H9 (cell line): ENCODE results near the gene KCNMA1. TPM values are rescaled to one million over a fixed set of nuclear protein-coding genes. Genes with fewer than 3 reads are reported as not detected.

Experiments used
- DNase-seq: peaks from one replicate; pipeline ENCODE4 v3.0.0-alpha.2; 2017
- H2AFZ ChIP-seq: one replicate; pipeline ENCODE4 v1.6.1; 2013; ENCODE audit warnings: mild to moderate bottlenecking, low read length, control low read depth, moderate library complexity
- H2AK5ac ChIP-seq: 2 replicates; pipeline ENCODE4 v1.6.1; 2013; ENCODE audit warnings: low read length, control low read depth, mixed read lengths; ENCODE audit not compliant: insufficient read length
- H2BK120ac ChIP-seq: one replicate; pipeline ENCODE4 v1.6.1; 2013; ENCODE audit warnings: low read depth, mild to moderate bottlenecking, low read length, control low read depth, inconsistent platforms; ENCODE audit not compliant: poor library complexity, severe bottlenecking
- H2BK12ac ChIP-seq: 2 replicates; pipeline ENCODE4 v1.6.1; 2013; ENCODE audit warnings: low read length, control low read depth, mixed read lengths, low read depth; ENCODE audit not compliant: insufficient read length
- H2BK15ac ChIP-seq: 2 replicates; pipeline ENCODE4 v1.6.1; 2013; ENCODE audit warnings: low read depth, low read length, control low read depth
- H2BK20ac ChIP-seq: one replicate; pipeline ENCODE4 v1.6.1; 2013; ENCODE audit warnings: low read depth, mild to moderate bottlenecking, low read length, control low read depth, inconsistent platforms; ENCODE audit not compliant: poor library complexity, severe bottlenecking
- H2BK5ac ChIP-seq: 2 replicates; pipeline ENCODE4 v1.6.1; 2013; ENCODE audit warnings: low read length, control low read depth, mixed read lengths; ENCODE audit not compliant: insufficient read length
- H3K14ac ChIP-seq: 2 replicates; pipeline ENCODE4 v1.6.1; 2013; ENCODE audit warnings: low read length, control low read depth; ENCODE audit not compliant: insufficient read depth
- H3K18ac ChIP-seq: 2 replicates; pipeline ENCODE4 v1.6.1; 2013; ENCODE audit warnings: low read depth, mild to moderate bottlenecking, mixed read lengths, low read length, control low read depth; ENCODE audit not compliant: insufficient read length
- H3K23ac ChIP-seq: 2 replicates; pipeline ENCODE4 v1.6.1; 2013; ENCODE audit warnings: low read length, control low read depth, mixed read lengths, low read depth; ENCODE audit not compliant: insufficient read length
- H3K23me2 ChIP-seq: 2 replicates; pipeline ENCODE4 v1.6.1; 2013; ENCODE audit warnings: low read depth, mild to moderate bottlenecking, mixed read lengths, low read length, control low read depth; ENCODE audit not compliant: insufficient read length, poor library complexity, severe bottlenecking
- H3K27ac ChIP-seq: 2 replicates; pipeline ENCODE4 v1.5.1; 2013; ENCODE audit warnings: low read length, control low read depth, mixed read lengths, low read depth; ENCODE audit not compliant: insufficient read length
- H3K27me3 ChIP-seq: 2 replicates; pipeline ENCODE4 v1.6.1; 2013; ENCODE audit warnings: low read length, control low read depth, inconsistent platforms; ENCODE audit not compliant: insufficient read depth
- H3K4ac ChIP-seq: 2 replicates; pipeline ENCODE4 v1.6.1; 2013; ENCODE audit warnings: low read depth, mild to moderate bottlenecking, control low read depth, inconsistent platforms, low read length, moderate library complexity
- H3K4me1 ChIP-seq: 2 replicates; pipeline ENCODE4 v1.6.1; 2013; ENCODE audit warnings: low read length, control low read depth, inconsistent platforms; ENCODE audit not compliant: insufficient read depth
- H3K4me2 ChIP-seq: 2 replicates; pipeline ENCODE4 v1.6.1; 2013; ENCODE audit warnings: low read length, control low read depth, mixed read lengths; ENCODE audit not compliant: insufficient read length, insufficient read depth
- H3K56ac ChIP-seq: 2 replicates; pipeline ENCODE4 v1.6.1; 2013; ENCODE audit warnings: low read depth, mild to moderate bottlenecking, mixed read lengths, low read length, control low read depth; ENCODE audit not compliant: insufficient read length
- H3K79me1 ChIP-seq: 2 replicates; pipeline ENCODE4 v1.6.1; 2013; ENCODE audit warnings: low read depth, mild to moderate bottlenecking, moderate library complexity, low read length, control low read depth, inconsistent platforms; ENCODE audit not compliant: insufficient read depth, poor library complexity, severe bottlenecking
- H3K79me2 ChIP-seq: 2 replicates; pipeline ENCODE4 v1.6.1; 2013; ENCODE audit warnings: low read length, control low read depth, inconsistent platforms; ENCODE audit not compliant: insufficient read depth
- H3K9ac ChIP-seq: 2 replicates; pipeline ENCODE4 v1.6.1; 2013; ENCODE audit warnings: low read length, control low read depth, mixed read lengths; ENCODE audit not compliant: insufficient read length; ENCODE audit errors: extremely low read depth
- H3K9me3 ChIP-seq: one replicate; pipeline ENCODE4 v1.6.1; 2013; ENCODE audit warnings: low read depth, low read length, inconsistent platforms; ENCODE audit not compliant: control insufficient read depth
- H3T11ph ChIP-seq: one replicate; pipeline ENCODE4 v1.6.1; 2013; ENCODE audit warnings: mild to moderate bottlenecking, low read length, control low read depth, inconsistent platforms
- H4K20me1 ChIP-seq: one replicate; pipeline ENCODE4 v1.6.1; 2013; ENCODE audit not compliant: control insufficient read depth, insufficient read length, insufficient read depth
- H4K5ac ChIP-seq: 2 replicates; pipeline ENCODE4 v1.6.1; 2013; ENCODE audit warnings: low read depth, mild to moderate bottlenecking, mixed read lengths, low read length, control low read depth; ENCODE audit not compliant: insufficient read length
- H4K8ac ChIP-seq: replicated peaks from 2 replicates; pipeline ENCODE4 v1.6.1; 2013; ENCODE audit warnings: low read length, control low read depth, mixed read lengths, low read depth; ENCODE audit not compliant: insufficient read length
- H4K91ac ChIP-seq: 2 replicates; pipeline ENCODE4 v1.6.1; 2013; ENCODE audit warnings: low read depth, mild to moderate bottlenecking, moderate library complexity, mixed read lengths, low read length, control low read depth; ENCODE audit not compliant: insufficient read length
- H3K27ac Mint-ChIP-seq, 3 experiments: 2 replicates in 2 of 3; 3 replicates in 1 of 3; pipeline ENCODE4 v1.8.0; 2020 to 2021; ENCODE audit warnings: mixed read lengths in 3 of 3, mild to moderate bottlenecking in 1 of 3, moderate library complexity in 1 of 3
- H3K27me3 Mint-ChIP-seq: 2 replicates; pipeline ENCODE4 v1.8.0; 2021; ENCODE audit warnings: low read depth, mild to moderate bottlenecking, moderate library complexity, mixed read lengths
- H3K36me3 Mint-ChIP-seq, 3 experiments: 2 replicates in 2 of 3; 3 replicates in 1 of 3; pipeline ENCODE4 v1.8.0; 2020 to 2021; ENCODE audit warnings: low read depth in 3 of 3, mixed read lengths in 3 of 3; ENCODE audit not compliant: insufficient read depth in 1 of 3
- H3K4me1 Mint-ChIP-seq, 2 experiments: 2 replicates each; pipeline ENCODE4 v1.8.0; 2020; ENCODE audit warnings: mixed read lengths in 2 of 2
- H3K4me3 Mint-ChIP-seq, 2 experiments: 2 replicates in 1 of 2; 3 replicates in 1 of 2; pipeline ENCODE4 v1.8.0; 2020 to 2021; ENCODE audit warnings: mild to moderate bottlenecking in 2 of 2, mixed read lengths in 2 of 2, moderate library complexity in 1 of 2
- H3K9me3 Mint-ChIP-seq, 2 experiments: 2 replicates in 1 of 2; 3 replicates in 1 of 2; pipeline ENCODE4 v1.8.0; 2020; ENCODE audit warnings: mild to moderate bottlenecking in 2 of 2, mixed read lengths in 2 of 2, moderate library complexity in 1 of 2
- WGBS: extraction: QIAGEN DNeasy Blood & Tissue Kit; methylation state at CpG from one replicate; pipeline ENCODE4 v1.1.7; 2013; ENCODE audit warnings: missing lambda C conversion rate, low lambda C conversion rate, mixed read lengths; ENCODE audit not compliant: insufficient read length; ENCODE audit errors: extremely low coverage; 5-methylcytosine and 5-hydroxymethylcytosine counted together
- total RNA-seq: library from RNA; stranded (reverse); gene quantifications from 2 replicates; pipeline ENCODE4 v1.2.1, GENCODE V29; 2021
- TF ChIP-seq, protein P1 (sequence below): fragments of 200-600 bp; sonication (generic); conservative IDR thresholded peaks from 3 replicates; pipeline ENCODE4 v1.8.0; 2021; ENCODE audit warnings: antibody characterized with exemption, mild to moderate bottlenecking

Gene KCNMA1
- total RNA-seq, 1 experiment from 2014 or later, result 2.0 TPM

DNA sequence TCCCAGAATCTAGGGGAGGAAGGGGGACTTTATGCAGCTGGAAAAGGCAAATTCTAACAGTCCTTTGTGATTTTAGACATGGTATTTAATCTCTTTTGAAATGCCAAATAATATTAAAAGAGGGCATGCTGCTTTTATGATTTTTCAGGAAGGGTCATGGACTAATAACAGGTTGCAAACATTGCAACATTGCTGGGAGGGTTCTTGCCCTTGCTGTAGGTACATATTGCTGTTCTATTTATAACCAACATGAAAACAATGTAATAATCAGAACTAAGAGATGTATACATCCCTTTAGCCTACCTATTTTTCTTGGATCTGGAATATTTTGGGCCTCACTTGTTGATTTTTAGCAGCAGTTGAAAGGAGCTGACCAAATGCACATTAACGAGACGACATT lies 411.6 kb downstream of the KCNMA1 start:
- Histone ChIP-seq H3T11ph (no peak overlapping the region), H3K23ac (no peak overlapping the region), H3K9me3 (no peaks in the 10 kb centered on the region), H3K4me1 (no peaks in the 10 kb centered on the region), H2BK120ac (no peak overlapping the region), H2BK20ac (no peak overlapping the region), H3K56ac (no peak overlapping the region), H3K79me2 (no peaks in the 10 kb centered on the region), H2AK5ac (no peak overlapping the region), H4K5ac (no peak overlapping the region), H3K79me1 (no peaks in the 10 kb centered on the region), H4K8ac (no peak overlapping the region), H3K14ac (no peak overlapping the region), H3K4me2 (no peak overlapping the region), H2AFZ (no peak overlapping the region), H3K23me2 (no peaks in the 10 kb centered on the region), H2BK5ac (no peak overlapping the region), H2BK15ac (no peak overlapping the region), H4K20me1 (no peaks in the 10 kb centered on the region), H3K4ac (no peak overlapping the region), H3K18ac (no peak overlapping the region), H3K27ac (no peak overlapping the region), H3K9ac (no peak overlapping the region), H2BK12ac (no peak overlapping the region), H4K91ac (no peak overlapping the region), H3K27me3 (no peaks in the 10 kb centered on the region)
- H3K27me3 Mint-ChIP-seq, result no peaks in the 10 kb centered on the region
- no peak for DNase-seq
- H3K4me3 Mint-ChIP-seq, result no peak overlapping the region
- no peaks in the 10 kb centered on the region for H3K9me3 Mint-ChIP-seq
- H3K4me1 Mint-ChIP-seq, result peaks cover 6 to 7% of the 10 kb centered on the region in 2 experiments
- H3K36me3 Mint-ChIP-seq, result no peaks in the 10 kb centered on the region
- TF ChIP-seq, protein P1, sequence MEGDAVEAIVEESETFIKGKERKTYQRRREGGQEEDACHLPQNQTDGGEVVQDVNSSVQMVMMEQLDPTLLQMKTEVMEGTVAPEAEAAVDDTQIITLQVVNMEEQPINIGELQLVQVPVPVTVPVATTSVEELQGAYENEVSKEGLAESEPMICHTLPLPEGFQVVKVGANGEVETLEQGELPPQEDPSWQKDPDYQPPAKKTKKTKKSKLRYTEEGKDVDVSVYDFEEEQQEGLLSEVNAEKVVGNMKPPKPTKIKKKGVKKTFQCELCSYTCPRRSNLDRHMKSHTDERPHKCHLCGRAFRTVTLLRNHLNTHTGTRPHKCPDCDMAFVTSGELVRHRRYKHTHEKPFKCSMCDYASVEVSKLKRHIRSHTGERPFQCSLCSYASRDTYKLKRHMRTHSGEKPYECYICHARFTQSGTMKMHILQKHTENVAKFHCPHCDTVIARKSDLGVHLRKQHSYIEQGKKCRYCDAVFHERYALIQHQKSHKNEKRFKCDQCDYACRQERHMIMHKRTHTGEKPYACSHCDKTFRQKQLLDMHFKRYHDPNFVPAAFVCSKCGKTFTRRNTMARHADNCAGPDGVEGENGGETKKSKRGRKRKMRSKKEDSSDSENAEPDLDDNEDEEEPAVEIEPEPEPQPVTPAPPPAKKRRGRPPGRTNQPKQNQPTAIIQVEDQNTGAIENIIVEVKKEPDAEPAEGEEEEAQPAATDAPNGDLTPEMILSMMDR, result no peak
- H3K27ac Mint-ChIP-seq, result no peak overlapping the region
- WGBS, result no CpG with 5 or more reads among the region's 2 CpGs
